Measurements from ENCODE around the gene SLC24A3.
A peak's percentile ranks its signal among the peaks of the same experiment; 100 is the strongest.

SLC24A3 gene

GRCh38 chr20:19756761-19757486 is 544.5 kb downstream of the SLC24A3 start:
- Histone ChIP-seq H3K9ac (ENCODE audit: low read length) (peak overlapping the region; percentile 77), H3K27ac (ENCODE audit: low read depth, low read length) (no peak overlapping the region), H3K79me2 (ENCODE audit: control insufficient read depth, insufficient read depth, low read length) (no peaks in the 10 kb centered on the region), H3K4ac (ENCODE audit: low read depth, low read length) (no peak overlapping the region), H3K23ac (ENCODE audit: low read length) (no peak overlapping the region), H4K8ac (ENCODE audit: low read depth, low read length) (no peak overlapping the region), H2BK15ac (replicated peaks; ENCODE audit: low read depth) (no peak overlapping the region), H3K56ac (ENCODE audit: low read length) (peak overlapping the region; percentile 81), H3K18ac (ENCODE audit: low read length) (peak overlapping the region; percentile 80), H2BK5ac (ENCODE audit: low read length) (no peak overlapping the region), H4K5ac (ENCODE audit: low read length) (no peak overlapping the region), H3K79me1 (ENCODE audit: low read length) (no peaks in the 10 kb centered on the region), H3K4me1 (ENCODE audit: control insufficient read depth, low read depth, low read length) (no peaks in the 10 kb centered on the region), H3K27me3 (ENCODE audit: insufficient read depth, low read length, poor library complexity) (no peaks in the 10 kb centered on the region), H2BK120ac (ENCODE audit: low read depth, low read length) (no peak overlapping the region), H3K4me2 (ENCODE audit: low read length) (peak overlapping the region; percentile 88), H3K36me3 (ENCODE audit: control insufficient read depth, insufficient read depth, low read length) (no peaks in the 10 kb centered on the region), H3K4me3 (ENCODE audit: low read length) (no peak overlapping the region), H2AK5ac (ENCODE audit: low read length) (no peak overlapping the region)
- whole genome bisulfite sequencing (ENCODE audit: extremely low coverage, insufficient coverage, low lambda C conversion rate), result no CpG with 5 or more reads among the region's 22 CpGs
- no peak for DNase-seq

GRCh38 chr20:19757487-19758132 is 545.2 kb downstream of the SLC24A3 start:
- H3K9ac ChIP-seq (ENCODE audit: low read length), result peak overlapping the region; percentile 77
- no peak overlapping the region for H3K27ac ChIP-seq (ENCODE audit: low read depth, low read length)
- no peak overlapping the region for H2BK120ac ChIP-seq (ENCODE audit: low read depth, low read length)
- no peak overlapping the region for H4K8ac ChIP-seq (ENCODE audit: low read depth, low read length)
- H3K23ac ChIP-seq (ENCODE audit: low read length), result no peak overlapping the region
- H3K27me3 ChIP-seq (ENCODE audit: insufficient read depth, low read length, poor library complexity), result no peaks in the 10 kb centered on the region
- no peaks in the 10 kb centered on the region for H3K36me3 ChIP-seq (ENCODE audit: control insufficient read depth, insufficient read depth, low read length)
- no peak overlapping the region for H3K4ac ChIP-seq (ENCODE audit: low read depth, low read length)
- H3K79me2 ChIP-seq (ENCODE audit: control insufficient read depth, insufficient read depth, low read length), result no peaks in the 10 kb centered on the region
- no peak overlapping the region for H4K5ac ChIP-seq (ENCODE audit: low read length)
- H3K56ac ChIP-seq (ENCODE audit: low read length), result peak overlapping the region; percentile 81
- H3K4me3 ChIP-seq (ENCODE audit: low read length), result peak overlapping the region; percentile 59
- H3K79me1 ChIP-seq (ENCODE audit: low read length), result no peaks in the 10 kb centered on the region
- H2BK5ac ChIP-seq (ENCODE audit: low read length), result no peak overlapping the region
- peak; percentile 98 for DNase-seq
- H3K4me1 ChIP-seq (ENCODE audit: control insufficient read depth, low read depth, low read length), result no peaks in the 10 kb centered on the region
- no peak overlapping the region for H2AK5ac ChIP-seq (ENCODE audit: low read length)
- peak overlapping the region; percentile 80 for H3K18ac ChIP-seq (ENCODE audit: low read length)
- H3K4me2 ChIP-seq (ENCODE audit: low read length), result peak overlapping the region; percentile 88
- no peak overlapping the region for H2BK15ac ChIP-seq (replicated peaks; ENCODE audit: low read depth)
- WGBS (ENCODE audit: extremely low coverage, insufficient coverage, low lambda C conversion rate), result no CpG with 5 or more reads among the region's 45 CpGs

- Histone ChIP-seq H3K4me3 (ENCODE audit: low read length) (peak within 1 kb of the TSS; percentile 59), H3K4me1 (ENCODE audit: control insufficient read depth, low read depth, low read length) (no peaks in the 10 kb centered on the region), H3K79me2 (ENCODE audit: control insufficient read depth, insufficient read depth, low read length) (no peaks in the 10 kb centered on the region), H3K4me2 (ENCODE audit: low read length) (peak within 1 kb of the TSS; percentile 88), H3K18ac (ENCODE audit: low read length) (peak within 1 kb of the TSS; percentile 80), H3K27ac (ENCODE audit: low read depth, low read length) (peak within 1 kb of the TSS; percentile 43), H3K79me1 (ENCODE audit: low read length) (no peaks in the 10 kb centered on the region), H3K56ac (ENCODE audit: low read length) (peak within 1 kb of the TSS; percentile 81), H2BK15ac (replicated peaks; ENCODE audit: low read depth) (peak within 1 kb of the TSS; percentile 21), H2AK5ac (ENCODE audit: low read length) (no peak within 1 kb of the TSS), H2BK120ac (ENCODE audit: low read depth, low read length) (no peak within 1 kb of the TSS), H4K5ac (ENCODE audit: low read length) (no peak within 1 kb of the TSS), H4K8ac (ENCODE audit: low read depth, low read length) (no peak within 1 kb of the TSS), H3K9ac (ENCODE audit: low read length) (peak within 1 kb of the TSS; percentile 77), H3K4ac (ENCODE audit: low read depth, low read length) (no peak within 1 kb of the TSS), H2BK5ac (ENCODE audit: low read length) (no peak within 1 kb of the TSS), H3K23ac (ENCODE audit: low read length) (no peak within 1 kb of the TSS), H3K36me3 (ENCODE audit: control insufficient read depth, insufficient read depth, low read length) (no peaks in the 10 kb centered on the region), H3K27me3 (ENCODE audit: insufficient read depth, low read length, poor library complexity) (no peaks in the 10 kb centered on the region)
- WGBS (ENCODE audit: extremely low coverage, insufficient coverage, low lambda C conversion rate), result no CpG with 5 or more reads among the region's 25 CpGs
- no peak for DNase-seq
Measured at GRCh38 chr20:19758133-19758500, 545.7 kb downstream of the SLC24A3 start, which contains the start of gene RIN2. RIN2 (plus strand) TSS chr20:19758258; CDS start chr20:19889602, 131,344 bp downstream.

GRCh38 chr20:19758501-19759331 is 546.3 kb downstream of the SLC24A3 start:
- Histone ChIP-seq H3K4ac (ENCODE audit: low read depth, low read length) (no peak overlapping the region), H3K4me1 (ENCODE audit: control insufficient read depth, low read depth, low read length) (no peaks in the 10 kb centered on the region), H3K4me2 (ENCODE audit: low read length) (peak overlapping the region; percentile 85), H3K56ac (ENCODE audit: low read length) (peak overlapping the region; percentile 81), H2BK120ac (ENCODE audit: low read depth, low read length) (no peak overlapping the region), H3K4me3 (ENCODE audit: low read length) (peak overlapping the region; percentile 26), H2BK15ac (replicated peaks; ENCODE audit: low read depth) (no peak overlapping the region), H3K79me2 (ENCODE audit: control insufficient read depth, insufficient read depth, low read length) (no peaks in the 10 kb centered on the region), H3K79me1 (ENCODE audit: low read length) (no peaks in the 10 kb centered on the region), H2AK5ac (ENCODE audit: low read length) (no peak overlapping the region), H3K9ac (ENCODE audit: low read length) (peak overlapping the region; percentile 68), H3K18ac (ENCODE audit: low read length) (peak overlapping the region; percentile 43), H3K27ac (ENCODE audit: low read depth, low read length) (peak overlapping the region; percentile 43), H3K27me3 (ENCODE audit: insufficient read depth, low read length, poor library complexity) (no peaks in the 10 kb centered on the region), H3K23ac (ENCODE audit: low read length) (no peak overlapping the region), H3K36me3 (ENCODE audit: control insufficient read depth, insufficient read depth, low read length) (no peaks in the 10 kb centered on the region), H2BK5ac (ENCODE audit: low read length) (no peak overlapping the region), H4K8ac (ENCODE audit: low read depth, low read length) (no peak overlapping the region), H4K5ac (ENCODE audit: low read length) (no peak overlapping the region)
- no CpG with 5 or more reads among the region's 54 CpGs for WGBS (ENCODE audit: extremely low coverage, insufficient coverage, low lambda C conversion rate)
- DNase-seq, result peak; percentile 64

GRCh38 chr20:19760371-19760721 is 547.9 kb downstream of the SLC24A3 start:
- Histone ChIP-seq H3K27ac (ENCODE audit: low read depth, low read length) (no peak overlapping the region), H3K36me3 (ENCODE audit: control insufficient read depth, insufficient read depth, low read length) (no peaks in the 10 kb centered on the region), H3K9ac (ENCODE audit: low read length) (no peak overlapping the region), H2BK5ac (ENCODE audit: low read length) (no peak overlapping the region), H3K56ac (ENCODE audit: low read length) (no peak overlapping the region), H2BK120ac (ENCODE audit: low read depth, low read length) (no peak overlapping the region), H2AK5ac (ENCODE audit: low read length) (no peak overlapping the region), H3K23ac (ENCODE audit: low read length) (no peak overlapping the region), H3K79me2 (ENCODE audit: control insufficient read depth, insufficient read depth, low read length) (no peaks in the 10 kb centered on the region), H4K8ac (ENCODE audit: low read depth, low read length) (no peak overlapping the region), H3K4me3 (ENCODE audit: low read length) (no peak overlapping the region), H4K5ac (ENCODE audit: low read length) (no peak overlapping the region), H3K4me1 (ENCODE audit: control insufficient read depth, low read depth, low read length) (no peaks in the 10 kb centered on the region), H3K18ac (ENCODE audit: low read length) (no peak overlapping the region), H3K4me2 (ENCODE audit: low read length) (no peak overlapping the region), H3K4ac (ENCODE audit: low read depth, low read length) (no peak overlapping the region), H2BK15ac (replicated peaks; ENCODE audit: low read depth) (no peak overlapping the region), H3K79me1 (ENCODE audit: low read length) (no peaks in the 10 kb centered on the region), H3K27me3 (ENCODE audit: insufficient read depth, low read length, poor library complexity) (no peaks in the 10 kb centered on the region)
- WGBS (ENCODE audit: extremely low coverage, insufficient coverage, low lambda C conversion rate), result no CpG with 5 or more reads among the region's 3 CpGs
- DNase-seq, result no peak

Measured in mesendoderm (in vitro differentiated cells).